Spleen (tissue), 11 donors: ENCODE results near the gene ATP5ME. TPM values are rescaled to one million over a fixed set of nuclear protein-coding genes. Genes with fewer than 3 reads are reported as not detected.

ENCODE experiments used
- DNase-seq: peaks from one replicate; pipeline ENCODE4 v3.0.0-alpha.2; 2020
- H3K27ac ChIP-seq, 8 donors: fragments of 200-600 bp; sonication (generic) in 7 of 8; 1 replicate in 4 of 8; 2 replicates in 4 of 8; pipeline versions ENCODE4 v1.5.0 to v1.8.0; 2016 to 2021; ENCODE audit warnings: inconsistent platforms in 4 of 8, mild to moderate bottlenecking in 4 of 8, moderate library complexity in 1 of 8
- H3K27me3 ChIP-seq, 7 donors: fragments of 200-600 bp; sonication (generic) in 6 of 7; replicated peaks in 1 of 7; 1 replicate in 4 of 7; 2 replicates in 3 of 7; pipeline versions ENCODE4 v1.5.0 to v1.8.0; 2016 to 2021; ENCODE audit warnings: inconsistent platforms in 3 of 7, mild to moderate bottlenecking in 1 of 7
- H3K36me3 ChIP-seq, 6 donors: fragments of 200-600 bp; sonication (generic) in 5 of 6; 1 replicate in 4 of 6; 2 replicates in 2 of 6; pipeline versions ENCODE4 v1.5.0 to v1.8.0; 2016 to 2021; ENCODE audit warnings: inconsistent platforms in 2 of 6
- H3K4me1 ChIP-seq, 6 donors: fragments of 200-600 bp; sonication (generic) in 5 of 6; 1 replicate in 3 of 6; 2 replicates in 3 of 6; pipeline versions ENCODE4 v1.5.0 to v1.8.0; 2016 to 2021; ENCODE audit warnings: inconsistent platforms in 3 of 6
- H3K4me3 ChIP-seq, 8 donors: fragments of 200-600 bp; sonication (generic) in 7 of 8; 1 replicate in 4 of 8; 2 replicates in 4 of 8; pipeline versions ENCODE4 v1.5.0 to v1.8.0; 2016 to 2021; ENCODE audit warnings: inconsistent platforms in 4 of 8, mild to moderate bottlenecking in 4 of 8, moderate library complexity in 2 of 8
- H3K9me3 ChIP-seq, 8 donors: fragments of 200-600 bp; sonication (generic) in 7 of 8; 1 replicate in 4 of 8; 2 replicates in 4 of 8; pipeline versions ENCODE4 v1.5.0 to v1.8.0; 2016 to 2021; ENCODE audit warnings: inconsistent platforms in 4 of 8
- CTCF ChIP-seq, 11 experiments: fragments of 200-600 bp in 7 of 11; fragments of 450-650 bp in 4 of 11; sonication (generic) in 4 of 11; IDR thresholded peaks in 8 of 11; conservative IDR thresholded peaks in 3 of 11; 1 replicate in 7 of 11; 2 replicates in 4 of 11; pipeline versions ENCODE4 v1.4.0 to v1.8.0; 2016 to 2021; ENCODE audit warnings: antibody characterized with exemption in 11 of 11, inconsistent platforms in 4 of 11, mild to moderate bottlenecking in 1 of 11
- POLR2A ChIP-seq, 3 donors: fragments of 450-650 bp; IDR thresholded peaks; one replicate each; pipeline ENCODE4 v1.5.1; 2017; ENCODE audit warnings: antibody characterized with exemption in 3 of 3, mild to moderate bottlenecking in 1 of 3
- POLR2AphosphoS5 ChIP-seq, 3 donors: sonication (generic); formaldehyde crosslinking; IDR thresholded peaks; one replicate each; pipeline ENCODE4 v1.5.1; 2017; ENCODE audit warnings: antibody characterized with exemption in 3 of 3
- WGBS, 5 donors: extraction: QIAGEN DNeasy Blood & Tissue Kit in 3 of 5; methylation state at CpG; one replicate each; pipeline versions ENCODE4 v1.1.5 to v1.1.7; 2013 to 2018; 5-methylcytosine and 5-hydroxymethylcytosine counted together
- intact Hi-C: fragments of 100-400 bp; cut with DNase I; formaldehyde crosslinking; loops from one replicate; pipeline ENCODE4 v1.15.0; 2023; ENCODE audit warnings: low total_unique reads
- polyA plus RNA-seq, 3 donors: library from polyadenylated mRNA; stranded (reverse); fragments of 200-250 nt; gene quantifications; one replicate each; pipeline ENCODE4 v1.2.1, GENCODE V29; 2013
- total RNA-seq, 7 donors: library from RNA; depleted of rRNA in 3 of 7; stranded (reverse); fragments of >200 nt in 3 of 7; fragmentation: NEBNext Ultra II Directional in 4 of 7; extraction: Animal tissue kit (Norgen Biotek cat#: 25700) in 4 of 7; gene quantifications; one replicate each; pipeline versions ENCODE4 v1.1.0 to v1.2.1, GENCODE V29; 2016 to 2021
- donor health status: healthy with polysubstance abuse.
- donor health status: DM: no; HTN: no; CAD: no; lungs with moderate emphysema.
- donor health status: DM: no; HTN: no; CAD: no.
- donor health status: Bipolar disorder and iron deficiency.
- donor health status: healthy.
- donor health status: DM: no; HTN: no; CAD: no.
- donor health status: DM: yes; HTN: yes; CAD: no.

Gene ATP5ME
- total and polyA plus RNA-seq, 10 donors, result 51.7 to 497 (median 169) TPM

- H3K9me3 ChIP-seq, result no peaks in the 10 kb centered on the region
- WGBS, 5 donors, result 53 to 77% (median 59%) methylated on average over 10 to 38 of the region's 38 CpGs
- peaks cover 7 to 66% (median 52%) of the 10 kb centered on the region in 6 donors for H3K4me1 ChIP-seq
- intact Hi-C loops, result no loop called here
- peaks cover 0 to 13% (median 0%) of the 10 kb centered on the region in 7 donors for H3K27me3 ChIP-seq
- H3K27ac ChIP-seq, result peak overlapping the region; percentile 14 to 91 (median 86)
- peaks cover 0 to 9% (median 0%) of the 10 kb centered on the region in 6 donors for H3K36me3 ChIP-seq
- H3K4me3 ChIP-seq, result peak overlapping the region in 4 of 8 donors; percentile 41 to 72 (median 48)
- DNase-seq, result peak; percentile 96
- TF ChIP-seq CTCF (IDR thresholded peaks at IDR 0.05 in 8 of 11, conservative IDR thresholded peaks at IDR 0.05 in 3 of 11) (no peak), POLR2AphosphoS5 (IDR thresholded peaks at IDR 0.05) (peak; percentile 78 to 89 (median 80)), POLR2A (IDR thresholded peaks at IDR 0.05) (no peak)
Measured at GRCh38 chr4:687048-687970, 13.2 kb upstream of the ATP5ME start.

GRCh38 chr4:686413-687040 is 12.5 kb upstream of the ATP5ME start:
- no peak for TF ChIP-seq POLR2A (IDR thresholded peaks at IDR 0.05)
- no peak for TF ChIP-seq CTCF (IDR thresholded peaks at IDR 0.05 in 8 of 11, conservative IDR thresholded peaks at IDR 0.05 in 3 of 11)
- no peak for TF ChIP-seq POLR2AphosphoS5 (IDR thresholded peaks at IDR 0.05)
- no peaks in the 10 kb centered on the region for H3K9me3 ChIP-seq
- peak overlapping the region in 1 of 8 donors; percentile 72 for H3K4me3 ChIP-seq
- H3K27ac ChIP-seq, result peak overlapping the region in 7 of 8 donors; percentile 82 to 91 (median 88)
- H3K36me3 ChIP-seq, result peaks cover 0 to 9% (median 0%) of the 10 kb centered on the region in 6 donors
- intact Hi-C loops, result no loop called here
- WGBS, 5 donors, result 89 to 96% (median 95%) methylated on average over 14 to 31 of the region's 31 CpGs
- H3K27me3 ChIP-seq, result peaks cover 0 to 13% (median 0%) of the 10 kb centered on the region in 7 donors
- H3K4me1 ChIP-seq, result peaks cover 7 to 72% (median 59%) of the 10 kb centered on the region in 6 donors
- DNase-seq, result peak; percentile 83

GRCh38 chr4:685679-686412 is 11.8 kb upstream of the ATP5ME start:
- TF ChIP-seq POLR2A (IDR thresholded peaks at IDR 0.05) (no peak), CTCF (IDR thresholded peaks at IDR 0.05 in 8 of 11, conservative IDR thresholded peaks at IDR 0.05 in 3 of 11) (no peak), POLR2AphosphoS5 (IDR thresholded peaks at IDR 0.05) (no peak)
- peak; percentile 76 for DNase-seq
- no peaks in the 10 kb centered on the region for H3K9me3 ChIP-seq
- peaks cover 0 to 13% (median 0%) of the 10 kb centered on the region in 7 donors for H3K27me3 ChIP-seq
- 91 to 97% (median 94%) methylated on average over 28 to 37 of the region's 37 CpGs for WGBS, 5 donors
- H3K4me1 ChIP-seq, result peaks cover 7 to 77% (median 63%) of the 10 kb centered on the region in 6 donors
- intact Hi-C loops, result no loop called here
- peak overlapping the region in 1 of 8 donors; percentile 90 for H3K27ac ChIP-seq
- H3K36me3 ChIP-seq, result peaks cover 0 to 9% (median 0%) of the 10 kb centered on the region in 6 donors
- no peak overlapping the region for H3K4me3 ChIP-seq
